Measurements from ENCODE around the gene FUT9.

The FUT9 gene

GRCh38 chr6:96075826-96076225 lies 60.1 kb downstream of the FUT9 start:
- in situ Hi-C loops (cut with HindIII; ENCODE audit: low sequenced_read_pairs): no loop called here
- TF ChIP-seq, protein P1, sequence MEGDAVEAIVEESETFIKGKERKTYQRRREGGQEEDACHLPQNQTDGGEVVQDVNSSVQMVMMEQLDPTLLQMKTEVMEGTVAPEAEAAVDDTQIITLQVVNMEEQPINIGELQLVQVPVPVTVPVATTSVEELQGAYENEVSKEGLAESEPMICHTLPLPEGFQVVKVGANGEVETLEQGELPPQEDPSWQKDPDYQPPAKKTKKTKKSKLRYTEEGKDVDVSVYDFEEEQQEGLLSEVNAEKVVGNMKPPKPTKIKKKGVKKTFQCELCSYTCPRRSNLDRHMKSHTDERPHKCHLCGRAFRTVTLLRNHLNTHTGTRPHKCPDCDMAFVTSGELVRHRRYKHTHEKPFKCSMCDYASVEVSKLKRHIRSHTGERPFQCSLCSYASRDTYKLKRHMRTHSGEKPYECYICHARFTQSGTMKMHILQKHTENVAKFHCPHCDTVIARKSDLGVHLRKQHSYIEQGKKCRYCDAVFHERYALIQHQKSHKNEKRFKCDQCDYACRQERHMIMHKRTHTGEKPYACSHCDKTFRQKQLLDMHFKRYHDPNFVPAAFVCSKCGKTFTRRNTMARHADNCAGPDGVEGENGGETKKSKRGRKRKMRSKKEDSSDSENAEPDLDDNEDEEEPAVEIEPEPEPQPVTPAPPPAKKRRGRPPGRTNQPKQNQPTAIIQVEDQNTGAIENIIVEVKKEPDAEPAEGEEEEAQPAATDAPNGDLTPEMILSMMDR (IDR thresholded peaks at IDR 0.05; ENCODE audit: low read depth, low read length): no peak
- H3K4me3 ChIP-seq (ENCODE audit: low read depth, low read length): no peak overlapping the region
- DNase-seq (ENCODE audit: low read depth, low spot score): peak; percentile 12

GRCh38 chr6:96086745-96087144 lies 71.0 kb downstream of the FUT9 start:
- TF ChIP-seq, protein P1 (IDR thresholded peaks at IDR 0.05; ENCODE audit: low read depth, low read length): no peak
- DNase-seq (ENCODE audit: low read depth, low spot score): no peak
- in situ Hi-C loops (cut with HindIII; ENCODE audit: low sequenced_read_pairs): no loop called here
- H3K4me3 ChIP-seq (ENCODE audit: low read depth, low read length): no peak overlapping the region

GRCh38 chr6:96089173-96089572 lies 73.4 kb downstream of the FUT9 start:
- no peak for DNase-seq (ENCODE audit: low read depth, low spot score)
- TF ChIP-seq, protein P1 (IDR thresholded peaks at IDR 0.05; ENCODE audit: low read depth, low read length): peak; percentile 29
- in situ Hi-C loops (cut with HindIII; ENCODE audit: low sequenced_read_pairs): no loop called here
- no peak overlapping the region for H3K4me3 ChIP-seq (ENCODE audit: low read depth, low read length)

GRCh38 chr6:96094077-96094476 lies 78.3 kb downstream of the FUT9 start:
- DNase-seq (ENCODE audit: low read depth, low spot score): no peak
- TF ChIP-seq, protein P1 (IDR thresholded peaks at IDR 0.05; ENCODE audit: low read depth, low read length): no peak
- H3K4me3 ChIP-seq (ENCODE audit: low read depth, low read length): no peak overlapping the region
- in situ Hi-C loops (cut with HindIII; ENCODE audit: low sequenced_read_pairs): no loop called here

- no peak for DNase-seq (ENCODE audit: low read depth, low spot score)
- in situ Hi-C loops (cut with HindIII; ENCODE audit: low sequenced_read_pairs): no loop called here
Measured at GRCh38 chr6:96099069-96099468, 83.3 kb downstream of the FUT9 start.

DNA sequence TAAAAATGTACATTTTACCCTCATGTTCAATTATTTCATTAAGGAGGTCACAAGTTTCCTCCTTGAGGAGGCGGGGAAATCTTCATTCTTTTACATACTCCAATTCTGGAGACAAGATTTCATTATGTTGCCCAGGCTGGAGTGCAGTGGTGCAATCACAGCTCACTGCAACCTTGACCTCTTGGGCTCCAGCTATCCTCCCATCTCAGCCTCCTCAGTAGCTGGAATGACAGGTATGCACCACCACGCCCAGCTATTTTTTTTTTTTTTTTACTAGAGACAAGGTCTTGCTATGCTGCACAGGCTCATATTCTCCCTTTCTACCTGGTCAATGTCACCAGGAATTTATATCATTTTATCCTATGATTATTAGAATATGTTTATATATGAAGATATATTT lies 85.8 kb downstream of the FUT9 start:
- H3K4me3 ChIP-seq (ENCODE audit: low read depth, low read length): no peak overlapping the region
- DNase-seq (ENCODE audit: low read depth, low spot score): no peak
- in situ Hi-C loops (cut with HindIII; ENCODE audit: low sequenced_read_pairs): no loop called here
- TF ChIP-seq, protein P1 (IDR thresholded peaks at IDR 0.05; ENCODE audit: low read depth, low read length): no peak

More at GRCh38 chr6:96099069-96099468, 83.3 kb downstream of the FUT9 start:
- H3K4me3 ChIP-seq (ENCODE audit: low read depth, low read length): no peak overlapping the region
- TF ChIP-seq, protein P1 (IDR thresholded peaks at IDR 0.05; ENCODE audit: low read depth, low read length): no peak

- TF ChIP-seq, protein P1 (IDR thresholded peaks at IDR 0.05; ENCODE audit: low read depth, low read length): no peak
- DNase-seq (ENCODE audit: low read depth, low spot score): no peak
- in situ Hi-C loops (cut with HindIII; ENCODE audit: low sequenced_read_pairs): no loop called here
- H3K4me3 ChIP-seq (ENCODE audit: low read depth, low read length): no peak overlapping the region
Measured at GRCh38 chr6:96104910-96105309, 89.1 kb downstream of the FUT9 start.
